ENCODE measurements around the gene SFRP2.

Gene SFRP2

DNA sequence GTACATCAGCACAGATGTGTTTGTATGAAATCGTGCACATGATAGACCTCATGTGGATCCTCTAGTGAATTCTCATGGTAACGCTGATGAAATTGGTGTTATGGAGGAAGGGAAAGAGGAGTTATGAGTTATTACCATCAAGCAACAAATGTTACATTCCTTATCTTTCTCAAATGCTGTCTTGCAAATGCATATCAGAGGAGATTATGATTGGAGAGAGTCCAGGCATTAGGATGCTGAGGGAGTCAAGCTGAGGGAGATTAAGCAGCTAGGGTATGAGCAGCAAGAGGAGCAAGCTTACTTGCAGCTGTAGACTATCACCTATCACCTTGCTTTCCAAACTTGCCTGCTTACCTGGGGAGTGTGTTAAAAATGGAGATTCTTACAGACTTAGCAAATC lies 36.8 kb upstream of the SFRP2 start:
- TF ChIP-seq, protein P1, sequence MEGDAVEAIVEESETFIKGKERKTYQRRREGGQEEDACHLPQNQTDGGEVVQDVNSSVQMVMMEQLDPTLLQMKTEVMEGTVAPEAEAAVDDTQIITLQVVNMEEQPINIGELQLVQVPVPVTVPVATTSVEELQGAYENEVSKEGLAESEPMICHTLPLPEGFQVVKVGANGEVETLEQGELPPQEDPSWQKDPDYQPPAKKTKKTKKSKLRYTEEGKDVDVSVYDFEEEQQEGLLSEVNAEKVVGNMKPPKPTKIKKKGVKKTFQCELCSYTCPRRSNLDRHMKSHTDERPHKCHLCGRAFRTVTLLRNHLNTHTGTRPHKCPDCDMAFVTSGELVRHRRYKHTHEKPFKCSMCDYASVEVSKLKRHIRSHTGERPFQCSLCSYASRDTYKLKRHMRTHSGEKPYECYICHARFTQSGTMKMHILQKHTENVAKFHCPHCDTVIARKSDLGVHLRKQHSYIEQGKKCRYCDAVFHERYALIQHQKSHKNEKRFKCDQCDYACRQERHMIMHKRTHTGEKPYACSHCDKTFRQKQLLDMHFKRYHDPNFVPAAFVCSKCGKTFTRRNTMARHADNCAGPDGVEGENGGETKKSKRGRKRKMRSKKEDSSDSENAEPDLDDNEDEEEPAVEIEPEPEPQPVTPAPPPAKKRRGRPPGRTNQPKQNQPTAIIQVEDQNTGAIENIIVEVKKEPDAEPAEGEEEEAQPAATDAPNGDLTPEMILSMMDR (conservative IDR thresholded peaks at IDR 0.05; ENCODE audit: low read depth, low read length): no peak
- no peak for DNase-seq (ENCODE audit: low read depth)
- no peak overlapping the region for H3K4me3 ChIP-seq (ENCODE audit: low read depth, low read length)

DNA sequence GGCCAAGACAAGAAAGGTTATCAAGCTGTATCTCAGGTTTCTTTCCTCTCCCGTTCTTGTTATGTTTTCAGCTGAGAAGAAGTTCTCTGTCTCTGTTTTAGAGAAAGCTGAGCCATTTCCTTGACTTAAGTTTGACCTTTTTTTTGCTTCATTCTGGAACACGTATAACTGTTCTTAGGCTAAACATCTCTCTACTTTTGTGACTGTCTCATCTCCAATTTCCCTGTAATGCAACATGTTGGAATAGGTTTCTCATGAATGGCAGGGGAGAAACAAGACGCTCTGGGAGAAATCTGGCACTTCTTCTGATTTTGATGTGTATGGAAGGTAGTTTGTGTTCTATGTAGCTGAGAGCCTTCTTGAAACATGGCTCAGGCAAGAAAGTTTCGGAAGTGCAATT lies 36.2 kb upstream of the SFRP2 start:
- TF ChIP-seq, protein P1 (conservative IDR thresholded peaks at IDR 0.05; ENCODE audit: low read depth, low read length): no peak
- DNase-seq (ENCODE audit: low read depth): no peak
- no peak overlapping the region for H3K4me3 ChIP-seq (ENCODE audit: low read depth, low read length)

DNA sequence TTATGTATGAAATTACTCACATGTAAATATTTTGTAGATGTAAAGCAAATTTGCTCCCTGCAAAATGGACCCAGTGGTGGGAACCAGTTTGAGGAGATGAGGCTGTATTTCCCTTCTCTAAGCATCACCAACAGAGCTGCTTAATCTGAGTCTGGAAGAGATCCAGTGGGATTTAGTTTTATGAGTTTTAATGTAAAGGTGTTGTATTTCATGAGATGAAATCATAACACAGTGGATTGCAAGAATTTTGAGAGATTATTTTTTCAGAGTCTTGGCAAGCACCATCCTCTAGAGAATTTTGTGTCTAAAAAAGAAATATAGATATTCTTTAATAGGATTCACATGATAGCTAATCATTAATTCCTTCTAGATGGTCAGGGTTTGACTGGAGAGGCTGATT lies 35.6 kb upstream of the SFRP2 start:
- DNase-seq (ENCODE audit: low read depth): no peak
- TF ChIP-seq, protein P1 (conservative IDR thresholded peaks at IDR 0.05; ENCODE audit: low read depth, low read length): no peak
- H3K4me3 ChIP-seq (ENCODE audit: low read depth, low read length): no peak overlapping the region

DNA sequence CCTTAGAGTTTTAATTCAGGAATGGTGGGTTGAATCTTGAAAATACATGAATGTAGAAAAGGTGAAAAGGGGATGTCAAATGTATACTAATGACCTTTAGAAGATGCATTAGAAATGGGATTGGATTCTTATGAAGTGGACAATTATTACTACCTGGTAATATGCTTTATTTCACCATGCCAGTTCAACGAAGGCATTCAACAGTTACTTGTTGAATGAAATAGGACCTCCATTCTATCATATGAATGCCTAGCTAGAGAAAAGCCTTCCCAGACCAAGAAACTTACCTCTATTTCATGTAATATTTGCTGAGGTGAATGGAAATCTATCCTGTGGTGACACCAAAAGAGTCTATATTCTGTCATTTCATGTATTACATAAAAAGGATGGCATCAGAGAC lies 34.6 kb upstream of the SFRP2 start:
- H3K4me3 ChIP-seq (ENCODE audit: low read depth, low read length): no peak overlapping the region
- TF ChIP-seq, protein P1 (conservative IDR thresholded peaks at IDR 0.05; ENCODE audit: low read depth, low read length): no peak
- DNase-seq (ENCODE audit: low read depth): no peak

DNA sequence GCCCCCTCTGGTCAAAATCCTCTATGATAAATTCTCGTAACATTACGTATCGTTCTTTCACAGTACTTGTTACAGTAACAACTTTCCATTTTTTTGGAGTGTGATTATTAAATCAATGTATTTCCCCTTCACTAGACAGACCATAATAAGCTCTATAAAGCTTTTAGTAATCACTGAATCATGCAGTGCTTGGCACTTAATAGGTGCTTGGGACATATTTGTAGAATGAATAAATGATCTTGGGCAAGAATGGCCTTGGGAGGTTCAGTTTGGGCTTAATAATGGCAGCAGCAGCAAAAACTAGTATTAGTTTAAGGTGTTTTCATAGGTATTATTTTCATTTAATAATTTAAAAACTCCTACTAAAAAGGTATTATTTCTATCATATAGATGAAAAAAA lies 33.4 kb upstream of the SFRP2 start:
- no peak overlapping the region for H3K4me3 ChIP-seq (ENCODE audit: low read depth, low read length)
- TF ChIP-seq, protein P1 (conservative IDR thresholded peaks at IDR 0.05; ENCODE audit: low read depth, low read length): no peak
- no peak for DNase-seq (ENCODE audit: low read depth)

DNA sequence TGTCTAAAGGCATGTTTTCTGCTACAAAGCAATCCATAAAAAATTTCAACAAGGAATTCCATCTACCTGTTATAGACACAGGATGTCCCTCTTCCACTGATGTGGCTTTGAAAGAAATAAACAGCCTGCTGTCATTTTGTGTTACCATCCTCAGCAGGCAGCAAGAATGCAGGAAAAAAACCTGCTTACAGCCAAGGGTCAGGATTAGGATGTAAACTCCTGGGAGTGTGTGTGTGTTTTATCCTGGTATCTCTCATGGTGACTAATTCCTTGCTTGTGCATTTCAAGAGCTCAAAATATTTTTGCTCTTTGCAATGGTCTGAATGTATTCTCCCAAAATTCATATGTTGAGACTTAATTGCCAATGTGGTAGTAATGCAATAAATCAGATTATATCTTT lies 28.6 kb upstream of the SFRP2 start:
- no peak overlapping the region for H3K4me3 ChIP-seq (ENCODE audit: low read depth, low read length)
- TF ChIP-seq, protein P1 (conservative IDR thresholded peaks at IDR 0.05; ENCODE audit: low read depth, low read length): no peak
- DNase-seq (ENCODE audit: low read depth): no peak

DNA sequence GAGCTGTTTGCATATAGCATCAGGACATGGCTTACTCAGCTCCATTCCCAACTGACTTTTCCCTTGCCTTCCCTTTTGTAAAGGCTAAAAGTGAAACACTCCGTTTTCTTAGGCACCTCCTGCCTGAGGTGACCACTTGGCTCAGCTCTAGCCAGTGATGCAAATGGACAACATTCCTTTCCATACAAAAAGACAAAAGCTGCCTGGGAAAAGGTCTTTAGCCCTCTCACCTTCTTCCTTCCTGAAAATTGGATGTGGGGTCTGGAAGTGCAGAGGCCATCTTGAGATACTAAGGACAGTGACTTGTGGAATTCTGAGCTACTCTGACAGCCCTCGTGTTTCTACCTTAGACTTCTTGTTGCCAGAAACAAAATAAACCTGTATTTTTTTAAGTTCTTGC lies 27.7 kb upstream of the SFRP2 start:
- no peak for DNase-seq (ENCODE audit: low read depth)
- TF ChIP-seq, protein P1 (conservative IDR thresholded peaks at IDR 0.05; ENCODE audit: low read depth, low read length): no peak

More for the DNA sequence above, 27.7 kb upstream of the SFRP2 start:
- H3K4me3 ChIP-seq (ENCODE audit: low read depth, low read length): no peak overlapping the region

All from choroid plexus epithelial cell (primary cell).